Ureter (tissue), 1 donor: Measurements from ENCODE around the gene CAPZB. TPM values are rescaled to one million over a fixed set of nuclear protein-coding genes. Genes with fewer than 3 reads are reported as not detected.
A peak's percentile ranks its signal among the peaks of the same experiment; 100 is the strongest.
"Not testable (repeated sequence)": the region's sequence is repeated elsewhere in the genome, so short reads cannot be mapped to it uniquely, and the experiment has no call there.

Experiments used
- DNase-seq: peaks from one replicate; pipeline ENCODE4 v3.0.0-alpha.2; 2020; ENCODE audit warnings: low spot score
- total RNA-seq: library from RNA; stranded (reverse); gene quantifications from one replicate; pipeline ENCODE4 v1.2.4, GENCODE V29; 2023
- donor health status: DM: yes; HTN: yes; CAD: no.

The CAPZB gene
- 284 TPM for total RNA-seq

DNA sequence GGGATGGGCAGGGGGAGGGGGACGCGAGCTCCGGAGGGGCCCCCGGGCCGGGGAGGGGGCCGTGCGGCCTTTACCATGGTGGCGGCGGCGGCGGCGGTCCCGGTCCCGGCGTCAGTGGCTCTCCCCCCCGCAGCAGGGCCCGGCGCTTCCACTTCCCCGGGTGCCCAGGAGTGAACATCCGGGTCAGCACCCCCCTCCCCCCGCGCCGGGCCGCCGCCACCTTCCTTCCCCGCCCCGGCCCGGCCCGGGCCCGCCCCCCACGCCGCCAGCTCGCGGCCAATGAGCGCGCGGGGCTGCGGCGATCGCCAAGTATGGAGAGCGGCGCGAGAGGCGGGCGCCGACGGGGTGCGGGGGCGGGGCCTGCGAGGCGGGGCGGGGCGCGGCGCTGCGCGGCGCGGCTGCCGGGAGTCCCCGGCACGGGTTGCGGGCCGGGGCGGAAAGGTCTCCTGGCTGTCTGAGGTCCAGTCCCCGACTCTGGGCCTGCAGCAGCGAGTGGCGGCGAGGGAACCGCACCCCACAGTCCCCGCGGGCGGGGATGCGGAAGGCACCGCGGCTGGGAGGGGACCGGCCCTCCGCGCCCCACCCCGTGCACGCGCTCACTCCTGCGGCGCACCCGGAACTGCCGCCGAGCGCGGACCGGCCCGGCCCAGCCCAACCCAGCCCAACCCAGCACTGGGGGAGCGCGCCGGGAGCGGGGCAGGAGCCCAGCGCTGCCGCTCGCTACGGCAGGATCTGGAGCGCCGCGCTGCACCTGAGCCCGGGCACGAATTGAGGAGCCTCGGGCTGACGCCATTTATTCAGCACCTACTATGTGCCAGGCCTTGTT lies at the start of gene CAPZB:
CAPZB (minus strand) TSS at position 178 of the 826 bp plus-strand sequence; CDS start at position 77, 101 bp downstream.
- DNase-seq, result peak; percentile 96

DNA sequence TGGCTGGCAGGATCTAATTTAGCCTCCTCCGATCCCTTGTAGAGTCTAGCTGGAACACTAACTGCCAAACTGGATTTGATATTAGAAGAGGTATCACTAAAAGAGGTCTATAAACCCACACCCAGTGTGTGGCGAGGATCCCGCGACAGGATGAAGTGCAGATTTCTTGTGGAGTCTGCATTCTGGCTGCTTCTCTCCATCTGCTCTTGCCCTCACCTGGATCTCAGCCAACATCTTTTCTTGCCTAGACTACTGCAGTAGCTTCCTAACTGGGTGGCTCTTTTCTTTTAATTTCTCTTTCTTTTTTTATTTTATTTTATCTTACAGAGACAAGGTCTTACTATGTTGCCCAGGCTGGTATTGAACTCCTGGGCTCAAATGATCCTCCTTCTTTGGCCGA lies 48.9 kb upstream of the CAPZB start:
- no peak for DNase-seq

GRCh38 chr1:19533626-19534025 lies 48.3 kb upstream of the CAPZB start:
- DNase-seq, result no peak

DNA sequence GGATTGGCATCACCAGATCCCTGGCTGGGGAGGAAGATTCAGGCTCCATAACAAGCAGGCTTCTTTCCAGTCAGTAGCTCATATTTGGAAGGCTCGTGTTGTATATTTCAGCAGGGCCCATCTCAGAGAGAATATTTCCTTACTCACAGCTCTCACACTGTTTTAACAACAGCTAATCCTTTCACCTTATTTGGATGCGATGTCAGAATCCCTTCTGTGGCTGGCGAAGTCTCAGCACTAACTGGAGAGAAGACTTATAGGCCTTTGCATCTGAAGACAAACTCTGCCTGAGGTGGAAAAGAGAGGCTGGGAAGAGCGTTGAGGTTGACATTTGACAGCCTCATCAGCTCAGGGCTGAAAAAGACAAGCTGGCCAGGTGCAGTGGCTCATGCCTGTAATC lies 47.2 kb upstream of the CAPZB start:
- DNase-seq, result no peak

DNA sequence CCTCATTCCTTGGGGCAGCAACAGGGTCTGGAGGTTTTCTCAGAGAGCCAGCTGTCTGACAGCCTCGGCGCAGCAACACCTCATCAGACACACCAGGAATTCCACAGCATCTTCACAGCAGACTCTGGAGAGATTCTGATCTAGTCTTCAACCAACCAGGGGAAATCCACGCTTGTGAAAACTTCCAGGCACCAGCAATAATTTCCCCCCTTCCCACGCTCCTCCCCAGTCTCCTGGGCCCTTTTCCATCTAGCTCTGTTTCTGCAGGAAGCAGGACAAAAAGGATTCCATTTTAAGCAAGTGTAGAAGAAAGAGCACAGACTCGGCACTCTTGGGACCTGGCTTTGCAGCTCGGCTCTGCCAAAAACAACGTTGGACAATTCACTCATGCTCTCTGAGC lies 44.3 kb upstream of the CAPZB start:
- no peak for DNase-seq

- no peak for DNase-seq
Measured at GRCh38 chr1:19528438-19528837, 43.1 kb upstream of the CAPZB start.

DNA sequence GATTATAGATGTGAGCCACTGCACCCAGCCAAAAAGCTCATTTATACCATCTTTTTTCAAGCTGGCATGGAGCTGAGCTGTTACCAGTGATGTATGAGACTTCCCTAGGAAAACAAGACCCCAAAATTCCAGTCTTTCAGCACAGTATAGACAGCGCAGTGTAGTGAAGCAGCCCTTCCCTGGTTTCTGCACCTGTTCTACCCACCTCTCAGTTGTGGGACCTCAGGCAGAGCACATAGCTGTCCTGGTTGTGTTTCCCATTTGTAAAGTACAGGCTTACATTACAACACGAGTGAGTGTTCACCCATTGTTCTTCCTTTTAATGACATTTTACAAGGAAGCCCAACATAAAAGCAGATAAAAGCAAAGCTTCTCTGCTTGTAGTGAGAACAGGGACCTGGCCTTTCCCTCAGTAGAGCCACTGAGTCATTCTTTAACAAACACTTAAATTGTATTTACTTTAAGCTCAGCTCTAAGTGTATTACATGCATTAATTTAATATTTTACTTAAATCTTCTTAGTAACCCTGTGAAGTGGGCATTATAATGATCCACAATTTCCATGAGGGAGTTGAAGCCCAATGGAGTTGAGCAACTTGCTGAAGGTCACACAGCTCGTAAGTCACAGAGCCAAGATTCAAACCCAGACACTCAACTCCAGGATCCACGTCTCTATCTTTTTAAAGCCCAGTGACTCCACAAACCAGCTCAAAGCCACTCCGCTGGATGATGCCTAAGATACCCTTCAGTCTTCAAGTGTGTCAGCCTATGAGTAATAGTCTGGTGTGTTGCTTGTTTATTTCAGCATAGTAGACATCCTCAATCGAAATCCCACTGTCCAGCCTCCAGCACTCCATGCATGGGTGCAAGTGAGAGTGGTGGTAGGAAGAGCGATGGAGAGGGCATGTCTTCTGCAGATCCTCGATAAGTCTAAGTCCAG lies 40.5 kb upstream of the CAPZB start:
- no peak for DNase-seq

DNA sequence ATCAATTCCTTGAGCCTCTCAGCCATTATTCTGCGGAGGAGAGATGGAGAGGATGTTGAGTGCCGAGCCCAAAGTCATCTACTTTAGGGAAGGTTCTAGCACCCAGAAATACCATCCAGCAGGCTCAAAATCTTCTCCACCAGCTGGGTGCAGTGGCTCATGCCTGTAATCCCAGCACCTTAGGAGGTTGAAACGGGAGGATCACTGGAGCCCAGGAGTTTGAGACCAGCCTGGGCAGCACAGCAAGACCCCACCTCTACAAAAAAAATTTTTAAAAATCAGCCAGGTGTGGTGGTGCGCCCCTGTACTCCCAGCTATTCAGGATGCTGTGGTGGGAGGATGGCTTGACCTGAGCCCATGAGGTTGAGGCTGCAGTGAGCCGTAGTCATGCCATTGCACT lies 39.5 kb upstream of the CAPZB start:
- no peak for DNase-seq

DNA sequence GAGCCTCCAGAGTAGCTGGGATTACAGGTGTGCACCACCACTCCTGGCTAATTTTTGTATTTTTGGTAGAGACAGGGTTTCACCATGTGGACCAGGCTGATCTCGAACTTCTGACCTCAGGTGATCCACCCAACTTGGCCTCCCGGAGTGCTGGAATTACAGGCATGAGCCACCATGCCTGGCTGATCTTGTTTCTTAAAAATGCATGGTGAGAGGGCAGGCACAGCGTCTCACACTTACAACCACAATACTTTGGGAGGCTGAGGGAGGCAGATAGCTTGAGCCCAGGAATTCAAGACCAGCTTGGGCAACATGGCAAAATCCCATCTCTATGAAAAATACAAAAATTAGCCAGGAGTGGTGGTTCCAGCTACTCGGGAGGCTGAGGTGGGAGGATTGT lies 37.2 kb upstream of the CAPZB start:
- not testable (repeated sequence) for DNase-seq

DNA sequence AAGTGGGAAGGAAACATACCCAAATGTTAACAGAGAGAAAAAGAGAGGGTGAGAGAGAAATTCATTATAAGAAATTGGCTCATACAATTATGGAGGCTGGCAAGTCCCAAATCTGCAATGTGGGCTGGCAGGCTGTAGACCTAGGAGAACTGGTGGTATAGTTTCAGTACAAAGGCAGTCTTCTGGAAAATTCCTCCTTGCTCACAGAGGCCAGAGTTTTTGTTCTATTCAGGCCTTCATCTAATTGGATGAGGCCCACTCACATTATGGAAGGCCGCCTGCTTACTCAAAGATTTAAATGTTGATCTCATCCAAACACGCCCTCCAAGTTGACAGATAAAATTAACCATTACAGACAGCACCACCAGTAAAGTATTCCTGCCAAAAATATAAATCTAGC lies 36.1 kb upstream of the CAPZB start:
- no peak for DNase-seq

- no peak for DNase-seq
Measured at GRCh38 chr1:19517017-19517416, 31.7 kb upstream of the CAPZB start.

- no peak for DNase-seq
Measured at GRCh38 chr1:19515201-19515600, 29.9 kb upstream of the CAPZB start.

DNA sequence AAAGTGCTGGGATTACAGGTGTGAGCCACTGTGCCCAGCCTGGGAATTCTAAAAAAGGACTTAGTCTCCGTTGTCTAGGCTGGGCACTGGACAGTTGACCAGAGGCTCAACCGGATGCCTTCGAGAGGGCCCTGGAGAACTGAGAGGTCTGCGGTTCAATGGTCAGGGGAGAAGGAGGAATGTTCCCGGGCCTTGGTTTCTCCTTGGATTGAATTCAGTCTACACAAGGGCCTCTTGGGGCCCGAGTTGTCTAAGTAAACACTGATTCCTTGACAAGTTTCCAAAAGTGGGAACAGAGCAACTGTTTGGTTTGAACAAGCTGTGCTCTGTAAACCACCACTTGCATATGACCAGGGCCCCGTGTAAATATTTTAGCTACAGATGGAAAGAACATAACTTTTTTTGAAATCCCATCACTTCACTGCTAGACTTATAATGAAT lies 29.1 kb upstream of the CAPZB start:
- no peak for DNase-seq

- DNase-seq, result no peak
Measured at GRCh38 chr1:19512545-19512944, 27.2 kb upstream of the CAPZB start.

DNA sequence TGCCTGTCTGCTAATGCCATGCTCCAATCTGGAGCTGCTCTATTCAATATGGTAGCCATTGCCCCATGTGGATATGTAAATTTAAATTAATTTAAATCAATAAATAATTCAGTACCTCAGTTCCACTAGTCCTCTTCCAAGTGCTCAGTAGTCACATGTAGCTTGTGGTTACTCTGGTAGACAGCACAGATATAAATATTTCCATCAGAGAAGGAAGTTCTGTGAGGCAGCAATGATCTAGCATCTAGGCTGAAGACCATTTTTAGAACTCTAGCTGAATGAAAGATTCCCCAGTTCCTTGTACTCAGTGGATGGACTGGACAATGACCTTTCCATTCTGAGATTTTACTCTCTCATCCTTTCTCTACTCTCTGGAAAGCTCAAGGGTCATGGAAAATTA lies 25.8 kb upstream of the CAPZB start:
- DNase-seq, result no peak

GRCh38 chr1:19509647-19510046 lies 24.3 kb upstream of the CAPZB start:
- not testable (repeated sequence) for DNase-seq

GRCh38 chr1:19507516-19507915 lies 22.2 kb upstream of the CAPZB start:
- DNase-seq, result no peak

- no peak for DNase-seq
Measured at GRCh38 chr1:19505693-19506457, 20.5 kb upstream of the CAPZB start.

- no peak for DNase-seq
Measured at GRCh38 chr1:19504796-19505692, 19.7 kb upstream of the CAPZB start.

- DNase-seq, result not testable (repeated sequence)
Measured at GRCh38 chr1:19502284-19502683, 16.9 kb upstream of the CAPZB start.

DNA sequence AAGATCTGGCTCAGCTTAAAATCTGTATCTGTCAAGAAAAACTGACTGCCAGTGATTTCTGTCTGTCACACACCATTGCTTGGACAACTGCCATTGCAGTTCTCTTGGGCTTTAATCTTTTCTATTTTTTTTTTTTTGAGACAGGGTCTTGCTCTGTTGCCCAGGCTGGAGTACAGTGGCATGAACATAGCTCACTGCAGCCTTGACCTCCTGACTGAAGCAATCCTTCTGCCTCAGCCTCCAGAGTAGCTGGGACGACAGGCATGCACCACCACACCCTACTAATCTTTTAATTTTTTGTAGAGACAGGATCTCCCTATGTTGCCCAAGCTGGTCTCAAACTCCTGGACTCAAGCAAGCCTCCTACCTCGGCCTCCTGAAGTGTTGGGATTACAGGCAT lies 14.5 kb upstream of the CAPZB start:
- not testable (repeated sequence) for DNase-seq
